SK-N-SH (cell line): ENCODE measurements around the gene DHRS1. TPM values are rescaled to one million over a fixed set of nuclear protein-coding genes. Genes with fewer than 3 reads are reported as not detected.

Source experiments
- CTCF ChIA-PET: fragments of 300-600, 350-600 bp; formaldehyde crosslinking; extraction: SDS; loops from one replicate; lab custom pipeline; 2021; lab: Yijun Ruan, JAX
- POLR2A ChIA-PET: fragments of 350-600 bp; sonication (Branson Sonifier 250); formaldehyde crosslinking; extraction: SDS; loops from one replicate; lab custom pipeline; 2020; ENCODE audit warnings: antibody characterized with exemption, inconsistent platforms; lab: Yijun Ruan, JAX
- DNase-seq: peaks from one replicate; pipeline ENCODE4 v3.0.0; 2012
- H2AFZ ChIP-seq: fragments of 200-600 bp; sonication (generic); 2 replicates; pipeline ENCODE4 v1.8.1; 2016; ENCODE audit warnings: antibody characterized with exemption, mild to moderate bottlenecking, low read depth
- H3F3A ChIP-seq: fragments of 200-600 bp; sonication (generic); replicated peaks from 2 replicates; pipeline ENCODE3; 2016; ENCODE audit warnings: antibody characterized with exemption, mild to moderate bottlenecking; ENCODE audit not compliant: insufficient read depth
- H3K27ac ChIP-seq, 2 experiments: fragments of 200-500 bp in 1 of 2; fragments of 200-600 bp in 1 of 2; sonication (Bioruptor generic) in 1 of 2; sonication (generic), shearing (Covaris generic) in 1 of 2; 2 replicates each; pipeline versions ENCODE4 v1.5.1 to v1.6.1; 2014 to 2016; ENCODE audit warnings: low read depth in 2 of 2, inconsistent platforms in 1 of 2, low read length in 1 of 2, mild to moderate bottlenecking in 1 of 2, mixed read lengths in 1 of 2
- H3K27me3 ChIP-seq: fragments of 200-600 bp; sonication (generic), shearing (Covaris generic); 2 replicates; pipeline ENCODE4 v1.6.1; 2016; ENCODE audit warnings: mixed run types; ENCODE audit not compliant: insufficient read depth
- H3K36me3 ChIP-seq, 2 experiments: fragments of 200-500 bp in 1 of 2; fragments of 200-600 bp in 1 of 2; sonication (Bioruptor generic) in 1 of 2; sonication (generic) in 1 of 2; replicated peaks in 1 of 2; 2 replicates each; pipeline versions ENCODE3 to v1.5.1; 2014 to 2016; ENCODE audit warnings: low read length in 1 of 2, mild to moderate bottlenecking in 1 of 2; ENCODE audit not compliant: insufficient read depth in 2 of 2, control insufficient read depth in 1 of 2
- H3K4me1 ChIP-seq, 2 experiments: fragments of 200-500 bp in 1 of 2; fragments of 200-600 bp in 1 of 2; sonication (Bioruptor generic) in 1 of 2; sonication (generic), shearing (Covaris generic) in 1 of 2; 2 replicates each; pipeline versions ENCODE4 v1.5.1 to v1.6.1; 2014 to 2016; ENCODE audit warnings: low read depth in 1 of 2, low read length in 1 of 2, mixed run types in 1 of 2; ENCODE audit not compliant: insufficient read depth in 2 of 2, control insufficient read depth in 1 of 2
- H3K4me2 ChIP-seq: fragments of 200-600 bp; sonication (generic), shearing (Covaris generic); 2 replicates; pipeline ENCODE4 v1.6.1; 2017; ENCODE audit warnings: mixed run types
- H3K4me3 ChIP-seq, 2 experiments: fragments of 200-500 bp in 1 of 2; fragments of 200-600 bp in 1 of 2; sonication (Bioruptor generic) in 1 of 2; sonication (generic), shearing (Covaris generic) in 1 of 2; 2 replicates each; pipeline versions ENCODE4 v1.5.1 to v1.8.1; 2014 to 2016; ENCODE audit warnings: low read depth in 2 of 2, inconsistent platforms in 1 of 2, low read length in 1 of 2, mild to moderate bottlenecking in 1 of 2, mixed read lengths in 1 of 2, moderate library complexity in 1 of 2
- H3K79me2 ChIP-seq: fragments of 200-600 bp; sonication (generic); 2 replicates; pipeline ENCODE4 v1.8.1; 2017; ENCODE audit warnings: mild to moderate bottlenecking; ENCODE audit not compliant: insufficient read depth
- H3K9ac ChIP-seq: fragments of 200-600 bp; sonication (generic); 2 replicates; pipeline ENCODE4 v1.6.1; 2017; ENCODE audit warnings: mixed run types
- H3K9me2 ChIP-seq: fragments of 200-600 bp; sonication (generic); 2 replicates; pipeline ENCODE4 v1.6.1; 2017; ENCODE audit warnings: mixed run types
- H3K9me3 ChIP-seq: fragments of 200-600 bp; sonication (generic); 2 replicates; pipeline ENCODE4 v1.6.1; 2017; ENCODE audit warnings: mixed run types, mild to moderate bottlenecking, moderate library complexity
- H4K20me1 ChIP-seq: fragments of 200-600 bp; sonication (generic); 2 replicates; pipeline ENCODE4 v1.6.1; 2017; ENCODE audit warnings: mild to moderate bottlenecking, mixed run types; ENCODE audit not compliant: insufficient read depth
- FOXJ3 ChIP-seq: sonication (generic); formaldehyde crosslinking; IDR thresholded peaks from 2 replicates; pipeline ENCODE4 v1.5.1; 2020; ENCODE audit warnings: mild to moderate bottlenecking, missing genetic modification reagents
- FOXM1 ChIP-seq: IDR thresholded peaks from 2 replicates; pipeline ENCODE4 v1.4.0; 2012; ENCODE audit warnings: low read depth, mild to moderate bottlenecking
- POLR2AphosphoS5 ChIP-seq: IDR thresholded peaks from 2 replicates; pipeline ENCODE4 v1.6.1; 2012; ENCODE audit warnings: low read depth, low read length
- RAD21 ChIP-seq: IDR thresholded peaks from 2 replicates; pipeline ENCODE4 v1.6.1; 2012; ENCODE audit warnings: mild to moderate bottlenecking, low read length
- TCF12 ChIP-seq: IDR thresholded peaks from 2 replicates; pipeline ENCODE4 v1.4.0; 2012
- TEAD4 ChIP-seq: IDR thresholded peaks from 2 replicates; pipeline ENCODE4 v1.4.0; 2012; ENCODE audit warnings: mild to moderate bottlenecking, borderline replicate concordance; ENCODE audit not compliant: insufficient read depth
- WGBS: methylation state at CpG from one replicate; pipeline ENCODE4 v1.1.6; 2017; ENCODE audit warnings: low lambda C conversion rate; 5-methylcytosine and 5-hydroxymethylcytosine counted together
- polyA plus RNA-seq, 3 experiments: library from polyadenylated mRNA; depleted of rRNA; stranded (reverse); fragments of >200 nt; gene quantifications; 2 replicates each; pipeline ENCODE4 v1.2.3, GENCODE V29; 2012
- TF ChIP-seq, protein P1 (sequence below): IDR thresholded peaks from 2 replicates; pipeline ENCODE4 v1.4.0; 2012; ENCODE audit warnings: low read depth, borderline replicate concordance
- TF ChIP-seq, protein P2 (sequence below): IDR thresholded peaks from 2 replicates; pipeline ENCODE4 v1.4.0; 2012; ENCODE audit warnings: low read depth

The DHRS1 gene
- polyA plus RNA-seq, 1 of the 3 experiments (the other 2 are of a cell fraction), result 65.4 TPM

DNA sequence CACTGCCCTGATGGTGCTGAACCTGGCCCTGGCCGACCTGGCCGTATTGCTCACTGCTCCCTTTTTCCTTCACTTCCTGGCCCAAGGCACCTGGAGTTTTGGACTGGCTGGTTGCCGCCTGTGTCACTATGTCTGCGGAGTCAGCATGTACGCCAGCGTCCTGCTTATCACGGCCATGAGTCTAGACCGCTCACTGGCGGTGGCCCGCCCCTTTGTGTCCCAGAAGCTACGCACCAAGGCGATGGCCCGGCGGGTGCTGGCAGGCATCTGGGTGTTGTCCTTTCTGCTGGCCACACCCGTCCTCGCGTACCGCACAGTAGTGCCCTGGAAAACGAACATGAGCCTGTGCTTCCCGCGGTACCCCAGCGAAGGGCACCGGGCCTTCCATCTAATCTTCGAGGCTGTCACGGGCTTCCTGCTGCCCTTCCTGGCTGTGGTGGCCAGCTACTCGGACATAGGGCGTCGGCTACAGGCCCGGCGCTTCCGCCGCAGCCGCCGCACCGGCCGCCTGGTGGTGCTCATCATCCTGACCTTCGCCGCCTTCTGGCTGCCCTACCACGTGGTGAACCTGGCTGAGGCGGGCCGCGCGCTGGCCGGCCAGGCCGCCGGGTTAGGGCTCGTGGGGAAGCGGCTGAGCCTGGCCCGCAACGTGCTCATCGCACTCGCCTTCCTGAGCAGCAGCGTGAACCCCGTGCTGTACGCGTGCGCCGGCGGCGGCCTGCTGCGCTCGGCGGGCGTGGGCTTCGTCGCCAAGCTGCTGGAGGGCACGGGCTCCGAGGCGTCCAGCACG is 16.4 kb upstream of the DHRS1 start:
- Histone ChIP-seq H3K4me3 (no peak overlapping the region), H3K36me3 (peaks cover 0 to 10% of the 10 kb centered on the region in 2 experiments), H2AFZ (no peak overlapping the region), H3K79me2 (no peaks in the 10 kb centered on the region), H3K27me3 (peaks cover 12% of the 10 kb centered on the region; the same call in 1 of the 2 replicates), H3K27ac (no peak overlapping the region), H4K20me1 (no peaks in the 10 kb centered on the region), H3K4me2 (no peak overlapping the region), H3F3A (peaks cover 10% of the 10 kb centered on the region), H3K4me1 (peaks cover 0 to 8% of the 10 kb centered on the region in 2 experiments; a peak in 1 of 4 replicates), H3K9me2 (no peaks in the 10 kb centered on the region), H3K9me3 (no peaks in the 10 kb centered on the region), H3K9ac (no peak overlapping the region)
- CTCF ChIA-PET, result interaction anchor here (0.9 to 14.6 kb wide), 6 partner anchors 8 to 121 kb away, joined by 3 to 115 read pairs (median 5); partner anchors contain the start of genes CIDEB, LTB4R and LTB4R2
- no peak for TF ChIP-seq TEAD4
- TF ChIP-seq, protein P1, sequence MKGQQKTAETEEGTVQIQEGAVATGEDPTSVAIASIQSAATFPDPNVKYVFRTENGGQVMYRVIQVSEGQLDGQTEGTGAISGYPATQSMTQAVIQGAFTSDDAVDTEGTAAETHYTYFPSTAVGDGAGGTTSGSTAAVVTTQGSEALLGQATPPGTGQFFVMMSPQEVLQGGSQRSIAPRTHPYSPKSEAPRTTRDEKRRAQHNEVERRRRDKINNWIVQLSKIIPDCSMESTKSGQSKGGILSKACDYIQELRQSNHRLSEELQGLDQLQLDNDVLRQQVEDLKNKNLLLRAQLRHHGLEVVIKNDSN, result no peak
- POLR2A ChIA-PET, result interaction anchor here (0.8 kb wide), 1 partner anchor 18 kb away, joined by 3 read pairs; no protein-coding TSS in a partner anchor
- peak; percentile 60 for DNase-seq
- 89% methylated on average over 50 of the region's 70 CpGs for WGBS

DNA sequence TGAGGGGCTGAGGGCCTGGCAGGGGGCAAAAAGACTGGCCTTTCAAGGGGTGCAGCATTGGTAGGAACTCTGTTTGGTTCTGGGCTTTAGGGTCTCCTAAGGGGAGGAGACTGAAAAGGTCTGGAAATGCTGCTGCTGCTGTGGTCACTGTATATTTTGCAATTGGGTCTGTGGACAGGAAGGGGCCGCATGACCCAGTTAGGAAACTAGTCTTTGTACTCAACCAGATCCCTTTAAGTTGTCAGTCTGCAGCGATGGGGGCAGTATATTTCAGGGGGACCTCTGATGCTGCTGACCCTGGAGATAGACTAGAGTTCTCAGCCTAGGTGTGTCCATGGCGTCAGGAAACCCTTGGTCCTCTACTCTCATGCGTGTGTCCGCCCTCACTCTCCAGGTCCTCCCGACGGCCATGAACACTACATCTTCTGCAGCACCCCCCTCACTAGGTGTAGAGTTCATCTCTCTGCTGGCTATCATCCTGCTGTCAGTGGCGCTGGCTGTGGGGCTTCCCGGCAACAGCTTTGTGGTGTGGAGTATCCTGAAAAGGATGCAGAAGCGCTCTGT is 15.7 kb upstream of the DHRS1 start:
- Histone ChIP-seq H3K4me1 (peaks cover 0 to 8% of the 10 kb centered on the region in 2 experiments; a peak in 1 of 4 replicates), H3K79me2 (no peaks in the 10 kb centered on the region), H3K4me3 (no peak overlapping the region), H3K36me3 (peaks cover 0 to 10% of the 10 kb centered on the region in 2 experiments), H3K27ac (no peak overlapping the region), H3K9me3 (no peaks in the 10 kb centered on the region), H4K20me1 (no peaks in the 10 kb centered on the region), H2AFZ (no peak overlapping the region), H3F3A (peaks cover 10% of the 10 kb centered on the region), H3K27me3 (peaks cover 12% of the 10 kb centered on the region; the same call in 1 of the 2 replicates), H3K9ac (no peak overlapping the region), H3K9me2 (no peaks in the 10 kb centered on the region), H3K4me2 (no peak overlapping the region)
- no peak for DNase-seq
- 91% methylated on average over 10 of the region's 10 CpGs for WGBS
- TF ChIP-seq TCF12 (no peak), FOXJ3 (no peak), FOXM1 (no peak)
- ChIA-PET CTCF (interaction anchor here (0.9 to 14.6 kb wide), 6 partner anchors 7 to 121 kb away, joined by 3 to 115 read pairs (median 5); partner anchors contain the start of genes CIDEB, LTB4R and LTB4R2), POLR2A (no interaction called here)

DNA sequence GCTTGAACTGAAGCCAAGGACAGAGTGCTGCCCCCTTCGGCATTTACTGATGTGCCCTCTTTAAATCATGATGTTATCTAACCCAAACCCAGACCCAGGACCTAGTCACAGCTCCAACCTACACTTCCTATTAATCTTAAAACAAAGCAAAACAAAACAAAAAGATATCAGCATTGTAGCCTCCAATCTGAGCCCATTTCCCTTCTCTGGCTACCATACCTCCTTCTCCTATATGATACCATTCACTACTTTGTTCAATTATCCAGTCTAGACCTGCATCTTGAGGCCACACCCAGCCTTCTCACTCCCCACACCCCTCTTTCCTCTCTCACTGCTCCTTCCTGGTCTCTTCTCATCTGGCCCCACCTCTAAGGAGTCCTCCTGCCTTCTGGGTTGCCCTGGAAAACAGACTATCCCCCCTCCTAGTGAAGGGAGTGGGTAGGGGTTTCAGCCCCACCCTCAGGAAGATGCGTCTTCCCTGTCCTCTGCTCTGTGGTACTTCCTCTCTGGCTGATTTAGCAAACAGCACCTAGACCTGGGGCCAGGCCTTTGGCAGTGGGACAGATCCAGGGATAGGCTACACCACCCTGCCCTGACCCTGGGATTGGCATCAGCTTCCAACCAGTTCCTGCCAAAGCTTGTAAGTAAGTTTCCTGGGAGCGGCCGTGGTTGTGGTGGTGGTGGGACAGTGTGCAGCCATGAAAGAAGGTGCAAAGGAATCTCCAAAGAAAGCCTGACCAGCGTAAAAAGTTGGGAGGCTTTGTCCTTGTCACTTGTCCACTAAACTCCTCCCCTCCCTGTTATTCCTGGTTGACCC is 15.0 kb upstream of the DHRS1 start:
- H4K20me1 ChIP-seq, result no peaks in the 10 kb centered on the region
- no peaks in the 10 kb centered on the region for H3K9me3 ChIP-seq
- no peak overlapping the region for H2AFZ ChIP-seq
- H3K4me1 ChIP-seq, result peaks cover 0 to 8% of the 10 kb centered on the region in 2 experiments; a peak in 1 of 4 replicates
- no peak overlapping the region for H3K4me2 ChIP-seq
- peaks cover 6% of the 10 kb centered on the region; the same call in 1 of the 2 replicates for H3K27me3 ChIP-seq
- H3K79me2 ChIP-seq, result no peaks in the 10 kb centered on the region
- 81% methylated on average over 5 of the region's 5 CpGs for WGBS
- no peak for TF ChIP-seq RAD21
- TF ChIP-seq POLR2AphosphoS5, result no peak
- TF ChIP-seq, protein P2, sequence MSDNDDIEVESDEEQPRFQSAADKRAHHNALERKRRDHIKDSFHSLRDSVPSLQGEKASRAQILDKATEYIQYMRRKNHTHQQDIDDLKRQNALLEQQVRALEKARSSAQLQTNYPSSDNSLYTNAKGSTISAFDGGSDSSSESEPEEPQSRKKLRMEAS, result no peak
- ChIA-PET POLR2A (interaction anchor here (0.6 to 1.1 kb wide), 2 partner anchors 64 to 173 kb away, joined by 3 read pairs; partner anchors contain the start of gene EMC9), CTCF (interaction anchor here (0.9 to 4.1 kb wide), 8 partner anchors 11 to 122 kb away, joined by 3 to 19 read pairs (median 4); partner anchors contain the start of gene TINF2)
- H3K9me2 ChIP-seq, result no peaks in the 10 kb centered on the region
- H3K36me3 ChIP-seq, result peaks cover 0 to 14% of the 10 kb centered on the region in 2 experiments
- no peak overlapping the region for H3K4me3 ChIP-seq
- peaks cover 10% of the 10 kb centered on the region for H3F3A ChIP-seq
- no peak for DNase-seq
- no peak overlapping the region for H3K27ac ChIP-seq
- no peak overlapping the region for H3K9ac ChIP-seq
